ENCODE measurements around the gene NINJ2.

Gene NINJ2

GRCh38 chr12:530821-531220, 132.4 kb downstream of the NINJ2 start:
- no peak for TF ChIP-seq CTCF (IDR thresholded peaks at IDR 0.05; ENCODE audit: insufficient read depth, low read length, poor library complexity, severe bottlenecking)
- DNase-seq (ENCODE audit: extremely low read depth, insufficient read length) = no peak
- H3K36me3 ChIP-seq (ENCODE audit: control insufficient read depth, insufficient read depth, low read length) = no peaks in the 10 kb centered on the region
- H3K27me3 ChIP-seq (replicated peaks; ENCODE audit: control insufficient read depth, insufficient read depth, low read length) = peaks cover 2% of the 10 kb centered on the region
- H3K4me3 ChIP-seq (replicated peaks; ENCODE audit: low read depth, low read length) = no peak overlapping the region

- no peak for DNase-seq (ENCODE audit: extremely low read depth, insufficient read length)
- Histone ChIP-seq H3K27me3 (replicated peaks; ENCODE audit: control insufficient read depth, insufficient read depth, low read length) (peaks cover 2% of the 10 kb centered on the region), H3K4me3 (replicated peaks; ENCODE audit: low read depth, low read length) (no peak overlapping the region), H3K36me3 (ENCODE audit: control insufficient read depth, insufficient read depth, low read length) (no peaks in the 10 kb centered on the region)
- no peak for TF ChIP-seq CTCF (IDR thresholded peaks at IDR 0.05; ENCODE audit: insufficient read depth, low read length, poor library complexity, severe bottlenecking)
Measured at GRCh38 chr12:530308-530707, 132.9 kb downstream of the NINJ2 start.

GRCh38 chr12:527729-528128, 135.5 kb downstream of the NINJ2 start:
- no peaks in the 10 kb centered on the region for H3K36me3 ChIP-seq (ENCODE audit: control insufficient read depth, insufficient read depth, low read length)
- no peak for TF ChIP-seq CTCF (IDR thresholded peaks at IDR 0.05; ENCODE audit: insufficient read depth, low read length, poor library complexity, severe bottlenecking)
- DNase-seq (ENCODE audit: extremely low read depth, insufficient read length) = no peak
- H3K4me3 ChIP-seq (replicated peaks; ENCODE audit: low read depth, low read length) = no peak overlapping the region
- peaks cover 2% of the 10 kb centered on the region for H3K27me3 ChIP-seq (replicated peaks; ENCODE audit: control insufficient read depth, insufficient read depth, low read length)

- no peak for DNase-seq (ENCODE audit: extremely low read depth, insufficient read length)
- TF ChIP-seq CTCF (IDR thresholded peaks at IDR 0.05; ENCODE audit: insufficient read depth, low read length, poor library complexity, severe bottlenecking) = no peak
- no peaks in the 10 kb centered on the region for H3K36me3 ChIP-seq (ENCODE audit: control insufficient read depth, insufficient read depth, low read length)
- no peak overlapping the region for H3K4me3 ChIP-seq (replicated peaks; ENCODE audit: low read depth, low read length)
- H3K27me3 ChIP-seq (replicated peaks; ENCODE audit: control insufficient read depth, insufficient read depth, low read length) = peaks cover 2% of the 10 kb centered on the region
Measured at GRCh38 chr12:527241-527640, 136.0 kb downstream of the NINJ2 start.

GRCh38 chr12:526089-526488, 137.2 kb downstream of the NINJ2 start:
- no peak for TF ChIP-seq CTCF (IDR thresholded peaks at IDR 0.05; ENCODE audit: insufficient read depth, low read length, poor library complexity, severe bottlenecking)
- peaks cover 2% of the 10 kb centered on the region for H3K27me3 ChIP-seq (replicated peaks; ENCODE audit: control insufficient read depth, insufficient read depth, low read length)
- H3K4me3 ChIP-seq (replicated peaks; ENCODE audit: low read depth, low read length) = no peak overlapping the region
- no peaks in the 10 kb centered on the region for H3K36me3 ChIP-seq (ENCODE audit: control insufficient read depth, insufficient read depth, low read length)
- no peak for DNase-seq (ENCODE audit: extremely low read depth, insufficient read length)
